ENCODE measurements around the gene PSORS1C1. TPM values are rescaled to one million over a fixed set of nuclear protein-coding genes. Genes with fewer than 3 reads are reported as not detected.
"Not testable (repeated sequence)": the region's sequence is repeated elsewhere in the genome, so short reads cannot be mapped to it uniquely, and the experiment has no call there.

The PSORS1C1 gene
- total RNA-seq (2014; rRNA removed; shearing (Covaris generic)): not detected in 2 replicates
- total RNA-seq (2022): not detected in 2 replicates
- percentile 5 among the genes with signal in this experiment for Bru-seq, nascent RNA
- BruChase-seq, experiment 1, labeled RNA remaining after a 6-hour chase: not detected
- percentile 13 among the genes with signal in this experiment for BruChase-seq, experiment 2, labeled RNA remaining after a 2-hour chase
- long read RNA-seq: 0 reads

GRCh38 chr6:31114541-31114878 lies at the start of gene PSORS1C1:
PSORS1C1 (plus strand) TSS chr6:31114800; CDS start chr6:31129633, 14,833 bp downstream.
- no peaks in the 10 kb centered on the region for H3K4me1 ChIP-seq (ENCODE audit: insufficient read depth, low read length, poor library complexity, severe bottlenecking)
- H3K4me3 ChIP-seq (ENCODE audit: low read depth, low read length, poor library complexity, severe bottlenecking): no peak within 1 kb of the TSS
- CTCF ChIA-PET (ENCODE audit: unreplicated experiment): no interaction called here
- no peaks in the 10 kb centered on the region for H3K36me3 ChIP-seq (ENCODE audit: insufficient read depth, low read length)
- POLR2A ChIA-PET: no interaction called here
- H3K4me2 ChIP-seq (ENCODE audit: low read length): no peak within 1 kb of the TSS
- no TSS peak for BruUV-seq (replicated peaks)
- H2AFZ ChIP-seq (ENCODE audit: low read length): no peak within 1 kb of the TSS
- no peak for DNase-seq (ENCODE audit: low spot score)
- intact Hi-C loops (cut with micrococcal nuclease; ENCODE audit: unreplicated experiment): no loop called here
- H4K20me1 ChIP-seq (ENCODE audit: insufficient read depth, low read length): no peaks in the 10 kb centered on the region
- no peaks in the 10 kb centered on the region for H3K79me2 ChIP-seq (ENCODE audit: insufficient read depth, low read depth, low read length)
- no peak within 1 kb of the TSS for H3K27ac ChIP-seq (ENCODE audit: low read depth, low read length, poor library complexity, severe bottlenecking)
- no peaks in the 10 kb centered on the region for H3K9me2 ChIP-seq (ENCODE audit: insufficient read depth, low read length)
- TF ChIP-seq EZH2phosphoT487 (IDR thresholded peaks at IDR 0.05; ENCODE audit: borderline replicate concordance, low read depth, low read length) (no peak), CTCF (conservative IDR thresholded peaks at IDR 0.05; ENCODE audit: low read length) (no peak)
- H3K9me3 ChIP-seq (ENCODE audit: low read length): no peaks in the 10 kb centered on the region

GRCh38 chr6:31065556-31065955 lies 49.0 kb upstream of the PSORS1C1 start:
- no peaks in the 10 kb centered on the region for H3K79me2 ChIP-seq (ENCODE audit: insufficient read depth, low read depth, low read length)
- no TSS peak for BruUV-seq (replicated peaks)
- no peaks in the 10 kb centered on the region for H3K4me1 ChIP-seq (ENCODE audit: insufficient read depth, low read length, poor library complexity, severe bottlenecking)
- no peaks in the 10 kb centered on the region for H3K9me2 ChIP-seq (ENCODE audit: insufficient read depth, low read length)
- H3K9me3 ChIP-seq (ENCODE audit: low read length): no peaks in the 10 kb centered on the region
- ChIA-PET CTCF (ENCODE audit: unreplicated experiment) (no interaction called here), POLR2A (no interaction called here)
- H3K27ac ChIP-seq (ENCODE audit: low read depth, low read length, poor library complexity, severe bottlenecking): no peak overlapping the region
- H4K20me1 ChIP-seq (ENCODE audit: insufficient read depth, low read length): no peaks in the 10 kb centered on the region
- no peak for TF ChIP-seq CTCF (conservative IDR thresholded peaks at IDR 0.05; ENCODE audit: low read length)
- no peak for TF ChIP-seq EZH2phosphoT487 (IDR thresholded peaks at IDR 0.05; ENCODE audit: borderline replicate concordance, low read depth, low read length)
- intact Hi-C loops (cut with micrococcal nuclease; ENCODE audit: unreplicated experiment): no loop called here
- no peak overlapping the region for H3K4me3 ChIP-seq (ENCODE audit: low read depth, low read length, poor library complexity, severe bottlenecking)
- no peak overlapping the region for H2AFZ ChIP-seq (ENCODE audit: low read length)
- no peak for DNase-seq (ENCODE audit: low spot score)
- H3K4me2 ChIP-seq (ENCODE audit: low read length): no peak overlapping the region
- H3K36me3 ChIP-seq (ENCODE audit: insufficient read depth, low read length): no peaks in the 10 kb centered on the region

- H3K27ac ChIP-seq (ENCODE audit: low read depth, low read length, poor library complexity, severe bottlenecking); intact Hi-C loops (cut with micrococcal nuclease; ENCODE audit: unreplicated experiment); H4K20me1 ChIP-seq (ENCODE audit: insufficient read depth, low read length); H3K9me3 ChIP-seq (ENCODE audit: low read length); H3K9me2 ChIP-seq (ENCODE audit: insufficient read depth, low read length); H3K36me3 ChIP-seq (ENCODE audit: insufficient read depth, low read length); H3K4me2 ChIP-seq (ENCODE audit: low read length); CTCF ChIA-PET (ENCODE audit: unreplicated experiment); BruUV-seq (replicated peaks); H3K4me3 ChIP-seq (ENCODE audit: low read depth, low read length, poor library complexity, severe bottlenecking); H3K4me1 ChIP-seq (ENCODE audit: insufficient read depth, low read length, poor library complexity, severe bottlenecking); H3K79me2 ChIP-seq (ENCODE audit: insufficient read depth, low read depth, low read length); DNase-seq (ENCODE audit: low spot score); H2AFZ ChIP-seq (ENCODE audit: low read length): not testable (repeated sequence)
- POLR2A ChIA-PET: interaction anchor here (0.6 kb wide), 1 partner anchor 122 kb away, joined by 3 read pairs; no protein-coding TSS in a partner anchor
Measured at GRCh38 chr6:31067028-31067427, 47.6 kb upstream of the PSORS1C1 start.

DNA sequence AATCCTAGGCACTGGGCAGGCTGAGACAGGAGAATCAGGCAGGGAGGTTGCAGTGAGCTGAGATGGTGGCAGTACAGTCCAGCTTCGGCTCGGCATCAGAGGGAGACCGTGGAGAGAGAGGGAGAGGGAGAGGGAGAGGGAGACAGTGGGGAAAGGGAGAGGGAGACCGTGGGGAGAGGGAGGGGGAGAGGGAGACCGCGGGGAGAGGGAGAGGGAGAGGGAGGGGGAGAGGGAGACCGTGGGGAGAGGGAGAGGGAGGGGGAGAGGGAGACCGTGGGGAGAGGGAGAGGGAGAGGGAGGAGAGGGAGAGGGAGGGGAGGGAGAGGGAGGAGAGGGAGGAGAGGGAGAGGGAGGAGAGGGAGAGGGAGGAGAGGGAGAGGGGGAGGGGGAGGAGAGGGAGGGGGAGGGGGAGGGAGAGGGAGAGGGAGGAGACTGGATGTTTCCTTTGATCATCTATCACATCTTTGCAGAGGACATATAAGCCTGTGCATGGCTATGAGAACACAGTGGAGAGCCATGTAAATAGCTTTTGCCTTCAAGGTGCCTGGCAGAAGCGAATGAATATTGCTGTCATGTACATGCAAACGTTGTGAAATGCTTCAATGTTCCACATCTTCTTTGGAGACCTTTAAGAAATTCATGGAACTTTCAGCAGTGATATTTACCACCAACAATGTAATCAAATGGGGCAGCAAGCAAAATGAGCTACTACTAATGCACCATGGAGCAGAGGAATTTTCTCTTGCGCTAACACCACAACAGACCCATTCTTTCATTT lies 46.5 kb upstream of the PSORS1C1 start:
- intact Hi-C loops (cut with micrococcal nuclease; ENCODE audit: unreplicated experiment); H2AFZ ChIP-seq (ENCODE audit: low read length); H3K9me3 ChIP-seq (ENCODE audit: low read length); POLR2A ChIA-PET; H3K79me2 ChIP-seq (ENCODE audit: insufficient read depth, low read depth, low read length); H4K20me1 ChIP-seq (ENCODE audit: insufficient read depth, low read length); H3K36me3 ChIP-seq (ENCODE audit: insufficient read depth, low read length); H3K4me3 ChIP-seq (ENCODE audit: low read depth, low read length, poor library complexity, severe bottlenecking); H3K4me1 ChIP-seq (ENCODE audit: insufficient read depth, low read length, poor library complexity, severe bottlenecking); CTCF ChIA-PET (ENCODE audit: unreplicated experiment); BruUV-seq (replicated peaks); H3K27ac ChIP-seq (ENCODE audit: low read depth, low read length, poor library complexity, severe bottlenecking); H3K4me2 ChIP-seq (ENCODE audit: low read length); H3K9me2 ChIP-seq (ENCODE audit: insufficient read depth, low read length); DNase-seq (ENCODE audit: low spot score): not testable (repeated sequence)

Measured in OCI-LY7 (cell line).